ENCODE measurements around the gene FIS1. TPM values are rescaled to one million over a fixed set of nuclear protein-coding genes. Genes with fewer than 3 reads are reported as not detected.

The FIS1 gene
- 95.4 and 131 TPM in 2 replicates for total RNA-seq (2014; rRNA removed; shearing (Covaris generic))
- polyA plus RNA-seq (2016; fragmentation: Nextera tagmentation; extraction: Ambion mirVana): 130 and 143 TPM in 2 replicates
- long read RNA-seq, transcript FIS1-201 (5 exons, 734 nt): major isoform, 105 of 145 reads
- long read RNA-seq, transcript FIS1-204 (4 exons, 745 nt): minor isoform, 21 of 145 reads
- long read RNA-seq, transcript FIS1-207 (4 exons, 915 nt): minor isoform, 10 of 145 reads
- long read RNA-seq, partial matches to known transcripts: 0 of 145 reads
- long read RNA-seq, other reads (novel, unspliced or antisense): 4 of 145 reads

DNA sequence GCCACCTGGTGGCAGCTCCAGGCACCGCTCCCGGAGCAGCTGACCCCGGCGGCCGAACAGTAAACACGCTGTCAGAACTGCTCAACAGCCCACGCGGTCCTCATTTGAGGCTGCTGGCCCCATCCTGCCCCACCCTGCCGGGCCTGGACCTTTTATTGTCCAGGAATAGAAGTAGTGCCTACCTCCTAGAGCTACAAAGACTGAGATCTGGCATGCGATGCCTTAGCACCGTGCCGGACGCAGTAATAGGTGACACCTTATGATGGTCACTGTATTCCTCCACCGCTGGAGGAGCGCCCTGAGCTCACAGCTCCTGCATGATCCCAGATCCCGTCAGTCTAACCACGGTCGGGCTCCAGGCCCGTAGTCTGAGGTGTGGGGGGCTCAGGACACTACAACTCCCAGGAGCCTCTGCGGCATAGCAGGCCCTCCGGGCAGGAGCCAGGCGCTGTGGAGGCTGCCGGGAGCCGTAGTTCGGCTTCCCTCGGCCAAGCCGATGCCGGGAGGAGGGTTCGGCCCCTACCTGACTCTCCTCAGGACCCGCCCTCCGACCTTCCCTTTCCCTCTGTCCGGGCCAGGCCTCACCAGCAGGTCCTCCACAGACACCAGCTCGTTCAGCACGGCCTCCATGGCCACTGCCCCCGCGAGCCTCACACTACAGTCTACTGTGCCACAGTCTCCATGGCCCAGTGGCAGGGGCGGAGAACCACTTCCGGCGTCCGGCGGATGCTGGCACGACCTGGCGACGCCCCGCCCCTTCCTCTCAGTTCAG lies at the start of gene FIS1:
Gene FIS1 (minus strand): TSS at position 707 of the 772 bp plus-strand sequence. CDS start 77 bp downstream, at position 630.
- Histone ChIP-seq H3K4me2 (peak within 1 kb of the TSS; percentile 100), H2AFZ (peak within 1 kb of the TSS; percentile 98), H4K20me1 (replicated peaks; ENCODE audit: insufficient read depth) (peaks cover 6% of the 10 kb centered on the region; the same call in 1 of the 2 replicates), H3K79me2 (replicated peaks; ENCODE audit: insufficient read depth) (peaks cover 51% of the 10 kb centered on the region), H3K27ac (ENCODE audit: low read depth) (peak within 1 kb of the TSS; percentile 97), H3K36me3 (ENCODE audit: insufficient read depth) (no peaks in the 10 kb centered on the region), H3F3A (replicated peaks; ENCODE audit: low read depth) (peaks cover 34% of the 10 kb centered on the region), H3K9me2 (ENCODE audit: insufficient read depth) (no peaks in the 10 kb centered on the region), H3K4me3 (peak within 1 kb of the TSS; percentile 100), H3K27me3 (ENCODE audit: insufficient read depth) (no peaks in the 10 kb centered on the region), H3K4me1 (ENCODE audit: insufficient read depth) (peaks cover 14% of the 10 kb centered on the region)
- Mint-ChIP-seq H3K27me3 (ENCODE audit: insufficient read depth, low read depth, poor library complexity) (peaks cover 18% of the 10 kb centered on the region), H3K27ac (peak within 1 kb of the TSS; percentile 97), H3K4me3 (peak within 1 kb of the TSS; percentile 99), H3K9me3 (no peaks in the 10 kb centered on the region), H3K36me3 (ENCODE audit: low read depth) (peaks cover 32% of the 10 kb centered on the region), H3K4me1 (peaks cover 20% of the 10 kb centered on the region)
- DNase-seq (ENCODE audit: low spot score) (peak; percentile 98), ATAC-seq (peak; percentile 94)
- TF ChIP-seq EZH2 (IDR thresholded peaks at IDR 0.05; ENCODE audit: low read depth, unreplicated experiment) (no peak), POLR2AphosphoS5 (IDR thresholded peaks at IDR 0.05; ENCODE audit: low read depth) (peak; percentile 93)
- TF ChIP-seq, protein P1, sequence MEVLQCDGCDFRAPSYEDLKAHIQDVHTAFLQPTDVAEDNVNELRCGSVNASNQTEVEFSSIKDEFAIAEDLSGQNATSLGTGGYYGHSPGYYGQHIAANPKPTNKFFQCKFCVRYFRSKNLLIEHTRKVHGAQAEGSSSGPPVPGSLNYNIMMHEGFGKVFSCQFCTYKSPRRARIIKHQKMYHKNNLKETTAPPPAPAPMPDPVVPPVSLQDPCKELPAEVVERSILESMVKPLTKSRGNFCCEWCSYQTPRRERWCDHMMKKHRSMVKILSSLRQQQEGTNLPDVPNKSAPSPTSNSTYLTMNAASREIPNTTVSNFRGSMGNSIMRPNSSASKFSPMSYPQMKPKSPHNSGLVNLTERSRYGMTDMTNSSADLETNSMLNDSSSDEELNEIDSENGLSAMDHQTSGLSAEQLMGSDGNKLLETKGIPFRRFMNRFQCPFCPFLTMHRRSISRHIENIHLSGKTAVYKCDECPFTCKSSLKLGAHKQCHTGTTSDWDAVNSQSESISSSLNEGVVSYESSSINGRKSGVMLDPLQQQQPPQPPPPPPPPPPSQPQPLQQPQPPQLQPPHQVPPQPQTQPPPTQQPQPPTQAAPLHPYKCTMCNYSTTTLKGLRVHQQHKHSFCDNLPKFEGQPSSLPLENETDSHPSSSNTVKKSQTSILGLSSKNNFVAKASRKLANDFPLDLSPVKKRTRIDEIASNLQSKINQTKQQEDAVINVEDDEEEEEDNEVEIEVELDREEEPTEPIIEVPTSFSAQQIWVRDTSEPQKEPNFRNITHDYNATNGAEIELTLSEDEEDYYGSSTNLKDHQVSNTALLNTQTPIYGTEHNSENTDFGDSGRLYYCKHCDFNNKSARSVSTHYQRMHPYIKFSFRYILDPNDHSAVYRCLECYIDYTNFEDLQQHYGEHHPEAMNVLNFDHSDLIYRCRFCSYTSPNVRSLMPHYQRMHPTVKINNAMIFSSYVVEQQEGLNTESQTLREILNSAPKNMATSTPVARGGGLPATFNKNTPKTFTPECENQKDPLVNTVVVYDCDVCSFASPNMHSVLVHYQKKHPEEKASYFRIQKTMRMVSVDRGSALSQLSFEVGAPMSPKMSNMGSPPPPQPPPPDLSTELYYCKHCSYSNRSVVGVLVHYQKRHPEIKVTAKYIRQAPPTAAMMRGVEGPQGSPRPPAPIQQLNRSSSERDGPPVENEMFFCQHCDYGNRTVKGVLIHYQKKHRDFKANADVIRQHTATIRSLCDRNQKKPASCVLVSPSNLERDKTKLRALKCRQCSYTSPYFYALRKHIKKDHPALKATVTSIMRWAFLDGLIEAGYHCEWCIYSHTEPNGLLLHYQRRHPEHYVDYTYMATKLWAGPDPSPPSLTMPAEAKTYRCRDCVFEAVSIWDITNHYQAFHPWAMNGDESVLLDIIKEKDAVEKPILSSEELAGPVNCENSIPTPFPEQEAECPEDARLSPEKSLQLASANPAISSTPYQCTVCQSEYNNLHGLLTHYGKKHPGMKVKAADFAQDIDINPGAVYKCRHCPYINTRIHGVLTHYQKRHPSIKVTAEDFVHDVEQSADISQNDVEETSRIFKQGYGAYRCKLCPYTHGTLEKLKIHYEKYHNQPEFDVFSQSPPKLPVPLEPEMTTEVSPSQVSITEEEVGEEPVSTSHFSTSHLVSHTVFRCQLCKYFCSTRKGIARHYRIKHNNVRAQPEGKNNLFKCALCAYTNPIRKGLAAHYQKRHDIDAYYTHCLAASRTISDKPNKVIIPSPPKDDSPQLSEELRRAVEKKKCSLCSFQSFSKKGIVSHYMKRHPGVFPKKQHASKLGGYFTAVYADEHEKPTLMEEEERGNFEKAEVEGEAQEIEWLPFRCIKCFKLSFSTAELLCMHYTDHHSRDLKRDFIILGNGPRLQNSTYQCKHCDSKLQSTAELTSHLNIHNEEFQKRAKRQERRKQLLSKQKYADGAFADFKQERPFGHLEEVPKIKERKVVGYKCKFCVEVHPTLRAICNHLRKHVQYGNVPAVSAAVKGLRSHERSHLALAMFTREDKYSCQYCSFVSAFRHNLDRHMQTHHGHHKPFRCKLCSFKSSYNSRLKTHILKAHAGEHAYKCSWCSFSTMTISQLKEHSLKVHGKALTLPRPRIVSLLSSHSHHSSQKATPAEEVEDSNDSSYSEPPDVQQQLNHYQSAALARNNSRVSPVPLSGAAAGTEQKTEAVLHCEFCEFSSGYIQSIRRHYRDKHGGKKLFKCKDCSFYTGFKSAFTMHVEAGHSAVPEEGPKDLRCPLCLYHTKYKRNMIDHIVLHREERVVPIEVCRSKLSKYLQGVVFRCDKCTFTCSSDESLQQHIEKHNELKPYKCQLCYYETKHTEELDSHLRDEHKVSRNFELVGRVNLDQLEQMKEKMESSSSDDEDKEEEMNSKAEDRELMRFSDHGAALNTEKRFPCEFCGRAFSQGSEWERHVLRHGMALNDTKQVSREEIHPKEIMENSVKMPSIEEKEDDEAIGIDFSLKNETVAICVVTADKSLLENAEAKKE (CRISPR knock-in tag; IDR thresholded peaks at IDR 0.05): no peak
- TF ChIP-seq, protein P2, sequence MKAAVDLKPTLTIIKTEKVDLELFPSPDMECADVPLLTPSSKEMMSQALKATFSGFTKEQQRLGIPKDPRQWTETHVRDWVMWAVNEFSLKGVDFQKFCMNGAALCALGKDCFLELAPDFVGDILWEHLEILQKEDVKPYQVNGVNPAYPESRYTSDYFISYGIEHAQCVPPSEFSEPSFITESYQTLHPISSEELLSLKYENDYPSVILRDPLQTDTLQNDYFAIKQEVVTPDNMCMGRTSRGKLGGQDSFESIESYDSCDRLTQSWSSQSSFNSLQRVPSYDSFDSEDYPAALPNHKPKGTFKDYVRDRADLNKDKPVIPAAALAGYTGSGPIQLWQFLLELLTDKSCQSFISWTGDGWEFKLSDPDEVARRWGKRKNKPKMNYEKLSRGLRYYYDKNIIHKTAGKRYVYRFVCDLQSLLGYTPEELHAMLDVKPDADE (IDR thresholded peaks at IDR 0.05): peak; percentile 96
- TF ChIP-seq, protein P3, sequence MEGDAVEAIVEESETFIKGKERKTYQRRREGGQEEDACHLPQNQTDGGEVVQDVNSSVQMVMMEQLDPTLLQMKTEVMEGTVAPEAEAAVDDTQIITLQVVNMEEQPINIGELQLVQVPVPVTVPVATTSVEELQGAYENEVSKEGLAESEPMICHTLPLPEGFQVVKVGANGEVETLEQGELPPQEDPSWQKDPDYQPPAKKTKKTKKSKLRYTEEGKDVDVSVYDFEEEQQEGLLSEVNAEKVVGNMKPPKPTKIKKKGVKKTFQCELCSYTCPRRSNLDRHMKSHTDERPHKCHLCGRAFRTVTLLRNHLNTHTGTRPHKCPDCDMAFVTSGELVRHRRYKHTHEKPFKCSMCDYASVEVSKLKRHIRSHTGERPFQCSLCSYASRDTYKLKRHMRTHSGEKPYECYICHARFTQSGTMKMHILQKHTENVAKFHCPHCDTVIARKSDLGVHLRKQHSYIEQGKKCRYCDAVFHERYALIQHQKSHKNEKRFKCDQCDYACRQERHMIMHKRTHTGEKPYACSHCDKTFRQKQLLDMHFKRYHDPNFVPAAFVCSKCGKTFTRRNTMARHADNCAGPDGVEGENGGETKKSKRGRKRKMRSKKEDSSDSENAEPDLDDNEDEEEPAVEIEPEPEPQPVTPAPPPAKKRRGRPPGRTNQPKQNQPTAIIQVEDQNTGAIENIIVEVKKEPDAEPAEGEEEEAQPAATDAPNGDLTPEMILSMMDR (conservative IDR thresholded peaks at IDR 0.05; ENCODE audit: low read depth in 2 of 2): peak in 1 of 2 experiments; percentile 80; a peak in 3 of 4 replicates
